A673 (cell line): Measurements from ENCODE around the gene PAPSS2. TPM values are rescaled to one million over a fixed set of nuclear protein-coding genes. Genes with fewer than 3 reads are reported as not detected.

Source experiments
- BruUV-seq: library from RNA; stranded (reverse); fragments of 400-500 nt; replicated peaks from 2 replicates; lab custom pipeline; 2021; lab: Mats Ljungman, UMichigan
- CTCF ChIA-PET: fragments of 300-600 bp; sonication (Branson Sonifier 250); formaldehyde crosslinking; loops from one replicate; lab custom pipeline; 2022; ENCODE audit warnings: antibody characterized with exemption; lab: Charles Lee
- POLR2A ChIA-PET: fragments of 300-600 bp; sonication (Branson Sonifier 250); formaldehyde crosslinking; loops from one replicate; lab custom pipeline; 2022; ENCODE audit warnings: antibody characterized with exemption; ENCODE audit not compliant: low non-redundant PET; lab: Charles Lee
- DNase-seq: peaks from one replicate; pipeline ENCODE4 v3.0.0-alpha.2; 2015; ENCODE audit warnings: low spot score
- H3K27ac ChIP-seq: fragments of 200-600 bp; sonication (generic); 2 replicates; pipeline ENCODE4 v1.5.1; 2016; ENCODE audit warnings: mixed run types, low read depth, mild to moderate bottlenecking, mixed read lengths, antibody characterized with exemption, low read length; ENCODE audit not compliant: poor library complexity, severe bottlenecking
- H3K27me3 ChIP-seq: fragments of 200-600 bp; sonication (generic); replicated peaks from 2 replicates; pipeline ENCODE4 v1.6.1; 2017; ENCODE audit warnings: mixed run types, low read depth, mild to moderate bottlenecking, mixed read lengths, antibody characterized with exemption, low read length; ENCODE audit not compliant: insufficient read depth, poor library complexity
- H3K36me3 ChIP-seq: fragments of 200-600 bp; sonication (generic); 2 replicates; pipeline ENCODE4 v1.6.1; 2016; ENCODE audit warnings: mixed run types, mild to moderate bottlenecking, mixed read lengths, antibody characterized with exemption, low read length; ENCODE audit not compliant: insufficient read depth, poor library complexity, severe bottlenecking
- H3K4me1 ChIP-seq: fragments of 200-600 bp; sonication (generic); 2 replicates; pipeline ENCODE4 v1.6.1; 2017; ENCODE audit warnings: mixed run types, mild to moderate bottlenecking, mixed read lengths, antibody characterized with exemption, low read length; ENCODE audit not compliant: insufficient read depth, poor library complexity, severe bottlenecking
- H3K4me3 ChIP-seq: fragments of 200-600 bp; sonication (generic); 2 replicates; pipeline ENCODE4 v1.5.1; 2016; ENCODE audit warnings: low read depth, mixed run types, mild to moderate bottlenecking, mixed read lengths, low read length; ENCODE audit not compliant: poor library complexity, severe bottlenecking
- H3K9me3 ChIP-seq: fragments of 200-600 bp; sonication (generic); 2 replicates; pipeline ENCODE4 v1.6.1; 2016; ENCODE audit warnings: mixed run types, low read depth, mild to moderate bottlenecking, mixed read lengths, antibody characterized with exemption, low read length; ENCODE audit not compliant: poor library complexity, severe bottlenecking
- EZH2 ChIP-seq: fragments of 200-600 bp; sonication (generic); IDR thresholded peaks from 2 replicates; pipeline ENCODE4 v1.6.1; 2017; ENCODE audit warnings: borderline replicate concordance, low read depth, mild to moderate bottlenecking, mixed read lengths, antibody characterized with exemption, low read length; ENCODE audit not compliant: poor library complexity, severe bottlenecking
- intact Hi-C: fragments of 100-400 bp; cut with micrococcal nuclease; formaldehyde crosslinking; loops from one replicate; pipeline ENCODE4 v1.10.0; 2022; ENCODE audit not compliant: unreplicated experiment
- total RNA-seq: library from RNA; stranded (reverse); gene quantifications from 2 replicates; pipeline ENCODE4 v1.2.3, GENCODE V29; 2021
- TF ChIP-seq, protein P1 (sequence below): fragments of 300-800, 200-600 bp; sonication (generic); conservative IDR thresholded peaks from 2 replicates; pipeline ENCODE4 v1.5.1; 2017; ENCODE audit warnings: low read depth, mild to moderate bottlenecking, antibody characterized with exemption, low read length, moderate library complexity, mixed read lengths

Gene PAPSS2
- total RNA-seq, 1 experiment from 2014 or later: 14.0 TPM

DNA sequence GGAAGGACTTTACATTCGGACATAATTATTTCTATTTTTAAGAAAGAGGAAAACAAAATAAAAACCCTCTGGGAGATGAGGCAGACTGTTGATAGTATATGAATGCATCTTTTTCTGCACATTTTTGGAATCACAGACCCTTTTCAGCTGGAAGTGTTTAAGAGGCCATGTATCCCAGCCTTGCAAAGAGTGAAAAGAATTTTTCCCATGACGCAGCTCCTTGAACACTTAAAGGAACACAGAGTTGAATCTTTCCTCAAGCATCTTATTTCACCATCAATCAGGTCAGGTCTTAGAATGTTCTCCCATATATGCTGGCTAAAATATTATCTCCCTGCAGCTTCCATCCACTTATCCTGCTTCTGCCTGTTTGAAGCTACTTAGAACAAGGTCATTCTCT is 45.9 kb upstream of the PAPSS2 start:
- H3K9me3 ChIP-seq: no peaks in the 10 kb centered on the region
- no peaks in the 10 kb centered on the region for H3K36me3 ChIP-seq
- no TSS peak for BruUV-seq
- intact Hi-C loops: no loop called here
- POLR2A ChIA-PET: no interaction called here
- H3K27me3 ChIP-seq: peaks cover 6% of the 10 kb centered on the region
- no peak overlapping the region for H3K4me3 ChIP-seq
- no peak overlapping the region for H3K27ac ChIP-seq
- DNase-seq: no peak
- H3K4me1 ChIP-seq: peaks cover 2% of the 10 kb centered on the region
- TF ChIP-seq, protein P1, sequence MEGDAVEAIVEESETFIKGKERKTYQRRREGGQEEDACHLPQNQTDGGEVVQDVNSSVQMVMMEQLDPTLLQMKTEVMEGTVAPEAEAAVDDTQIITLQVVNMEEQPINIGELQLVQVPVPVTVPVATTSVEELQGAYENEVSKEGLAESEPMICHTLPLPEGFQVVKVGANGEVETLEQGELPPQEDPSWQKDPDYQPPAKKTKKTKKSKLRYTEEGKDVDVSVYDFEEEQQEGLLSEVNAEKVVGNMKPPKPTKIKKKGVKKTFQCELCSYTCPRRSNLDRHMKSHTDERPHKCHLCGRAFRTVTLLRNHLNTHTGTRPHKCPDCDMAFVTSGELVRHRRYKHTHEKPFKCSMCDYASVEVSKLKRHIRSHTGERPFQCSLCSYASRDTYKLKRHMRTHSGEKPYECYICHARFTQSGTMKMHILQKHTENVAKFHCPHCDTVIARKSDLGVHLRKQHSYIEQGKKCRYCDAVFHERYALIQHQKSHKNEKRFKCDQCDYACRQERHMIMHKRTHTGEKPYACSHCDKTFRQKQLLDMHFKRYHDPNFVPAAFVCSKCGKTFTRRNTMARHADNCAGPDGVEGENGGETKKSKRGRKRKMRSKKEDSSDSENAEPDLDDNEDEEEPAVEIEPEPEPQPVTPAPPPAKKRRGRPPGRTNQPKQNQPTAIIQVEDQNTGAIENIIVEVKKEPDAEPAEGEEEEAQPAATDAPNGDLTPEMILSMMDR: no peak
- no peak for TF ChIP-seq EZH2
- CTCF ChIA-PET: no interaction called here

- no TSS peak for BruUV-seq
- Histone ChIP-seq H3K27me3 (peaks cover 6% of the 10 kb centered on the region), H3K27ac (no peak overlapping the region), H3K4me3 (no peak overlapping the region), H3K36me3 (no peaks in the 10 kb centered on the region), H3K4me1 (no peaks in the 10 kb centered on the region), H3K9me3 (no peaks in the 10 kb centered on the region)
- ChIA-PET POLR2A (no interaction called here), CTCF (no interaction called here)
- no peak for TF ChIP-seq EZH2
- no peak for DNase-seq
- intact Hi-C loops: no loop called here
Measured at GRCh38 chr10:87615856-87616255, 43.8 kb upstream of the PAPSS2 start.

- H3K9me3 ChIP-seq: no peaks in the 10 kb centered on the region
- no TSS peak for BruUV-seq
- no peaks in the 10 kb centered on the region for H3K4me1 ChIP-seq
- H3K27ac ChIP-seq: no peak overlapping the region
- ChIA-PET POLR2A (no interaction called here), CTCF (no interaction called here)
- intact Hi-C loops: no loop called here
- no peak for DNase-seq
- H3K4me3 ChIP-seq: no peak overlapping the region
- H3K36me3 ChIP-seq: no peaks in the 10 kb centered on the region
- TF ChIP-seq, protein P1: no peak
- TF ChIP-seq EZH2: no peak
- peaks cover 6% of the 10 kb centered on the region for H3K27me3 ChIP-seq
Measured at GRCh38 chr10:87617503-87617902, 42.2 kb upstream of the PAPSS2 start.
